Limb (tissue), 2 donors: ENCODE results near the gene LTBR.
A peak's percentile ranks its signal among the peaks of the same experiment; 100 is the strongest.

Experiments
- DNase-seq, 2 donors: peaks; one replicate each; pipeline ENCODE4 v3.0.0-alpha.2; 2016; ENCODE audit errors: extremely low spot score in 2 of 2

LTBR gene

GRCh38 chr12:6346235-6346832, 37.6 kb upstream of the LTBR start:
- DNase-seq = no peak

- no peak for DNase-seq
Observed at GRCh38 chr12:6346942-6347341, 37.0 kb upstream of the LTBR start.

GRCh38 chr12:6347367-6348338, 36.3 kb upstream of the LTBR start:
- no peak for DNase-seq

DNA sequence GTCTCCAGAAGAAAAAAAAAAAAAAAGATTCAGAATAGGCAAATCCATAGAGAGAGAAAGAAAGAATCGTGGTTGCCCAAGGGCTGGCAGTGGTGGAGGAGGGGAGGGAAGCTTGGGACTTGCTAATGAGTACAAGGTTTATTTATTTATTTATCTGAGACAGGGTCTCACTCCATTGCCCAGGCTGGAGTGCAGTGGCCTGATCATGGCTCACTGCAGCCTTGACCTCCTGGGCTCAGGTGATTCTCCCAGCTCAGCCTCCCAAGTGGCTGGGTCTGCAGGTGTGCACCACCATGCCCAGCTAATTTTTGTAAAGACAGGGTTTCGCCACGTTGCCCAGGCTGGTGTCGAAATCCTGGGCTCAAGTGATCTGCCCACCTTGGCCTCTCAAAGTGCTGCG, 32.3 kb upstream of the LTBR start:
- DNase-seq = no peak

DNA sequence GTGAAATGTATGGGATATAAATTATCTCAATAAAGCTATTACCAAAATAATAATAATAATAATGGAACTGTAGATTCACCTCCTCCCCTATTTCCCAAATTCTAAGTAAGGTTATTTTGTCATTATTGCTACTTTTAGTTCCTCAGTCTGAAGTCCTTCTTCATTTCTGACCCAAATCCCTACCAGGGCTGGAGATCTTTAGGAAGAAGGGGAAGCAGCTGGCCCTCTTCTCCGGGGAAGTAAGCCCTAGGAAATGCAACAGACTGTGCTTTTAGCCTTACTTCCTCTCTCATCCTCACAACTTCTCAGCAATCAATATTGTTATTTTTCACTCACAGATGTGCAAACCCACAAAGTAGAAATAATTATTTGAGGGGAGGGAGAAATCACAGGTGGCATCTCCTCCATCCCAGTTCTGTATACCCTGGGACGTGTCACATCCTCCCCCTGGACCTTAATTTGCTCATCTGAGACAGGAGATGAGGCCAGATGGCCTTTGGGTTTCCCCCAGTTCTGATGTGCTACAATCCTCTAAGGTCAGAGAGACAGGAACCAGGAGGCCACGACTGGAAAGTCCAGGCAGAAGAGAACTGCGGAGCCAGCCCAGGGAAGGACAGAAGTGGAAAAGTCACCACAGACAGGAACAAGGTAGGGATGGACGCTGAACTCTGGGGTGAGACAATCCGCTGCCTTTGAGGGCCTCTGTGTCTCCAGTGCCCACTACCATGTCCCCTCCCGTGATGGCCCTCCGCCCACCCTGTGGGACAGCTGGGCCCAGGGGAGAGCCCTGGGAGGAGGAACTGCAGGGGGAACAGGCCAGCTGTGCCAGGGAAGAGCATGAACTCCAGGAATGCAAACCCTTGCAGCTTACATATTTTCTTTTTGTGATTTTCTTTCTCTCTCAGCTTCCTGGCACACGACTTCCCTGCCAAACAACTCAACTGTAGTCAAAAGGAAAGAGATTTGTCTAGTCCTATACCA, 31.5 kb upstream of the LTBR start:
- no peak for DNase-seq

DNA sequence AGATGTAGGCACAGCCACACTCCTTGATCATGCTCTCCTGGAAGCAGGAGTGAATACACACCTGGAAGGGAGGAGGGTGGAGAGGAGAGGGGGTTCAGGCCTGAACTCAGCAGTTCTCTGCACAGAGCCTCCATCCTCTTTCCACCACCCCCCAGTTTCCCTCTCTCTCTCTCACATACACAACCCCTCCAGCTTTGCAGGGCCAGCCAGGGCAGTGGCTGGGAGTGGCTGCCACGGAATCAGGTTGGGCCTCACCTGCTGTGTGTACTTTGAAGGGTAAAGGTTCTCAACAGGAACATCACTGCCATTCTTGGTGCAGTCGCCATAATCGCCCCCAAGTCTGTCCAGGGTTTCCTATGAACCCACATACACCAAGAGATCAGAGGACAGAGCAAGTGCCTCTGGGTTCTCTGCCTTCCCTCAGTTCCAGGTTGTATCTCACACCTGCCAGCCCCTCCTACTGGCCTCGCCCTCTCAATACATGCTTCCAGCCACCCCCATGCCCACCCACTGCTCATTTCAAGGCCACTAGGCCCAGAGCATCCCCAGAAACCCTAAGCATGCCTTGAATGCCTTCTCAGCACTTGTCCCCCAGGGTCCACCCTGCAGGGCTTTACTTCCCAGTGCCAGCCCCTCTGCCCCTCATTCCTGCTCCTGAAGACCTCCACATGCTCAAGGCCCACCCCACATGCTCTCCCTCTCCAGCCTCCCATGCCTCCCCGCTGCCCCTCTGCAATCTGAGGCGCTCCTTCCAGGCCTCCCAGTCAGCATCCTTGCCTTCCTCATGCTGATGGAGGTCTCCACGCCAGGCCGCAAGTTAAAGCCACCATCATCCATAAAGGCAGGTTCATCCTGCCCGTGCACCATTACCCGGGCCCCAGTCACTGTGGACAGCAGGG, 29.2 kb upstream of the LTBR start:
- no peak for DNase-seq

GRCh38 chr12:6355491-6356373, 28.2 kb upstream of the LTBR start:
- DNase-seq = no peak

GRCh38 chr12:6356374-6356820, 27.6 kb upstream of the LTBR start:
- no peak for DNase-seq

DNA sequence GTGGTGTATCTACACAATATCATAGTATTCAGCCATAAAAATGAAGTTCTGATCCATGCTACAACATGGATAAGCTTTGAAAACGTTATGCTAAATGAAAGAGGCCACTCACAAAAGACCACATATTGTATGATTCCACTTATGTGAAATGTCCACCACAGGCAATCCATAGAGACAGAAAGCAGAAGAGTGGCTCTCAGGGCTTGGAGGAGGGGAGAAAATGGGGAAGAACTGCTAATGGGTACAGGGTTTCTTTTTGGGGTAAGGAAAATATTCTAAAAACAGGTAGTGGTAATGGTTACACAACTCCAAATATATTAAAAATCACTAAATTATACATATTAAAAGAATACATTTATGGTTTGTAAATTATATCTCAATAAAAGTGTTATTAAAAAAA, 25.1 kb upstream of the LTBR start:
- DNase-seq = no peak

GRCh38 chr12:6360080-6360571, 23.8 kb upstream of the LTBR start:
- no peak for DNase-seq

DNA sequence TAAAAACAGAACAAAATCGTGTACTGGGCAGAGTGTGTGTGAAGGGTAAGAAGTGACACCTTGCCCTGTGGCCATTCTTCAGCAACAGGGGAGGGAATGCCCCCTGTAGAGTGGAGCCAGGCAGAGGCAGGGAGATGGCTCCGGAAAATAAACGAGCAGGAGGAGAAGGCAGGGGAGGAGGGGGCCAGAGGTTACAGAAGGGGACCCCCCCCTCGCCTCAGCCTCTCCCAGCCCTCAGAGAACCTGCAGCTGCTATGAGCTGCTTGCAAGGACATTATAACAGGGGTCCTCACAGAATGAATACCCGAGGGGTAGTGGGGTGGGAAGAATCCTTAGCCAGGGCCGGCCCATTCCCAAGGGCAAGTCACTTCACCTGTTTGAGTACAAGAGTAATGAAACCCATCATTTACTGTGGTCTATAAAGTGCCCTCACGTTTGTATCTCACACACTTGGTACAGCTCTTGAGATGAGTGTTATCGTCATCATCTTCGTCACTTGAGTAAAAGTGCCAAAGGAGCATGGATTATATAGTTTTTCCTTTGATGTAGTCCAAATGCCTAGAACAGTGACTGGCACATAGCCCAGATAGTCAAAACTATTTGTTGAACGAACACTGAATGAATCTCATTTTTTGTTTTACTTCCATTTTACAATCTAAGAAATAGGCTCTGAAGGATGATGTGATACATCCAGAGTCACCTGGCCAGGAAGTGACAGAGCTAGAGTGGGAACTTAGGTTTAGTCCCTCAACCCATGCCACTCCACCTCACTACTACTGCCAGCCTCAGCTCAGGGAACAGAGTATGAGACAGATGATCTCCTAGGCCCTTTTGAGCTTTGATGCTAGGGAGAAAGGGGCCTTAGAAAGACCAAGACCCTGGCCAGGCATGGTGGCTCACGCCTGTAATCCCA, 23.1 kb upstream of the LTBR start:
- DNase-seq = no peak

DNA sequence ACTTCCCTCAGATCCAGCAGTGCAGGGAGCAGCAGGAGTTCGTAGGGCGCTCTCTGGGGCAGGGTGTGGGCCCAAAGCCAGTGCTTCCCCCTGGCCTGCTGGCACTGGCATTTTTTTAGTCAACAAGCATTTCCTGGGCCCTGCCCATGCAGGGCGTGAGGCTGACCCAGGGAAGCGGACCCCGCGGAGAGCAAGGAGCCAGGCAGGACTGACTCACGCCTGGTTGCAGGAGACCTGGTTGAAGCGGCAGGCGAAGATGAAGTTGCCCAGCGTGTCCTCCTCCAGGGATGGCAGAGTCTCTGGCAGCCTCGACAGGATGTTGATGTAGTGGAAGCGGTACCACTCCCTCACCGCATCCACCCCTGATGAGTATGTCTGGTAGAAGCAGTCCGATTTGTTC, 22.1 kb upstream of the LTBR start:
- no peak for DNase-seq

DNA sequence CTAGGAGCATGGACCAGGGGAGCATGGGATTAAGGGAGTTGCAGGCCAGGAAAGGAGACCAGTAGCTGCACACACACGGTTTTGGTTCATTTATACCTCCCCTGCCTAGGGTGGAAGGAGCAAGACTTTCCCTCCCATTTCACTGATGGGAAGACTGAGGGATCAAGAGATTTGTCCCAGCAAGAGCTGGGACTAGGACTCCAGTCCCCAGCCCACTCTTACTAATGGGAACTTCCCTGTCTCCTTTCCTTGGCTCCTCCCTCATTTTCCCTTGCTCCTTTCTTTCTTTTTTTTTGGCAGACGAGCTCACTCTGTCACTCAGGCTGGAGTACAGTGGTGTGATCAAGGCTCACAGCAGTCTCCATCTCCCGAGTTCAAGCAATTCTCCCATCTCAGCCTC, 21.6 kb upstream of the LTBR start:
- no peak for DNase-seq

GRCh38 chr12:6363010-6363329, 21.0 kb upstream of the LTBR start:
- no peak for DNase-seq

- DNase-seq = peak; percentile 52 to 74
Observed at GRCh38 chr12:6363330-6364043, 20.5 kb upstream of the LTBR start.

DNA sequence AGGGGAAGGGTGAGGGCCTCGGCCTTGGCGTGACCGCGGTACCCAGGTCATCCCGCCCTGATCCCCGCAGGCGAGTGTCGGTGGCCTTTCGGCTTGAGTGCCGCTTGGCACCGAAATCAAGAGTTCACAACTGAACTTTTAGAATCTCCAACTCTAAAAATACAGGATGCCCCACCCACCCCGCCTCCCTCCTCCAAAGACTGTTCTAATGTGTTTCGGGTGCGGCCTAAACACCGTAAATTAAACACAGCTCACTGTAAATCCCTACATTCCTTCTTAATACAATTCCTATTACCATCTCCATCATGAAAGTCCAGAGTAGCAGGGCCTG, 20.0 kb upstream of the LTBR start:
- no peak for DNase-seq

DNA sequence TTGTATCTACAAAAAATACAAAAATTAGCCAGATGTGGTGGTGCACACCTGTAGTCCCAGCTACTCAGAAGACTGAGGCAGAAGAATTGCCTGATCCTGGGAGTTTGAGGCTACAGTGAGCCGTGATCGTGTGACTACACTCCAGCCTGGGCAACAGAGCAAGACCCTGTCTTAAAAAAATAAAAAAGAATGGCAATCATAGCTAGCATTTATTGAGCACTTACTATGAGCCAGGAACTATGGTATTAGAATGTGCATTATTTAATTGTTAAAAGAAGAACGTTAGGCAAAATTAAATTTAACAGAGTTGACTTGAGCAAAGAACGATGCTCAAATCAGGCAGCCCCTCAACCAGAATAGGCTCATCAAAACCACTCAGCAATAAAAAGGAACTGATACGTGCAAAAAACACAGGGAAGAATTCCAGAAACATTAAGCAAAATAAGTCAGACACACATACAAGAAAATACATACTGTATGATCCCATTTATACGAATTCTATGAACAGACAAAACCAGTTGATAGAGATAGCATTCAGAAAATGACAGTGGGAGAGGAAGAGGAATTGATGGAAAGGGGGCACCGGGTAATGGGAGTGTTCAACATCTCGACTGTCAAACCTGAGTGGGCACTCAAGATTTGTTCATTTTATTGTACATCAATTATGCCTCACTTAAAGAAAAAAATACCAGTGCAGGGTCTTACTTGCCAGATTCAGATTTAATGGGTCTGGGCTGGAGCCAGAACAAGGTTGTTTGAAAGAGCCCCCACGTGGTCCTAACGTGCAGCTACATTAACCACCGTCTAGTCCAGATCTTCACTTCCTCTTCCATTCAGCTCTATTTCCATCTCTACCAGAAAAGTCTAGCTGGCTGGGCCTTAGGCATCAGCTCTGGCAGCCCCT, 16.6 kb upstream of the LTBR start:
- DNase-seq = no peak
